SK-N-MC (cell line): ENCODE measurements around the gene CDK12.

Experiments used
- EZH2 ChIP-seq: fragments of 200-600 bp; sonication (generic); IDR thresholded peaks from one replicate; pipeline ENCODE4 v1.6.1; 2017; ENCODE audit warnings: antibody characterized with exemption
- FOXP2 ChIP-seq: optimal IDR thresholded peaks from 2 replicates; pipeline ENCODE3; 2011; ENCODE audit warnings: mild to moderate bottlenecking, moderate library complexity; ENCODE audit not compliant: insufficient read depth; ENCODE audit errors: extremely low read length, control extremely low read depth
- POLR2AphosphoS5 ChIP-seq: IDR thresholded peaks from 2 replicates; pipeline ENCODE4 v1.6.1; 2012; ENCODE audit warnings: mild to moderate bottlenecking, low read depth, low read length, borderline replicate concordance

- no peak for TF ChIP-seq EZH2
- no peak for TF ChIP-seq POLR2AphosphoS5
- no peak for TF ChIP-seq FOXP2
Observed at GRCh38 chr17:39551879-39552278, 90.6 kb downstream of the CDK12 start.
